Measurements from ENCODE around the gene OCEL1.

OCEL1 gene

DNA sequence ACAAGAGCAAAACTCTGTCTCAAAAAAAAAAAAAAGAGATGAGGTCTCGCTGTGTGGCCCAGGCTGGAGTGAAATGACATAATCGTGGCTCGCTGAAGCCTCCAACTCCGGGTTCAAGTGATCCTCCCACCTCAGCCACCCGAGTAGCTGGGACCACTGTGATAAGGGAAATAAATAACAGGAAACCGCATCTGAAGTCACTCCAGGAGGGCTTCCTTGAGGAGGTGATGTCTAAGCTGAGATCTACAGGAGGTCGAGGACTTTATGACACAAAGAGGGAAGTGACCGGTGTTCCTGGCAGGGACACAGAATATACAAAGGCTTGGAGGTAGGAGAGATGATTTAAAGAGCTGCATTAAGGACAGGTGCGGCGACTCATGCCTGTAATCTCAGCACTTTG is 28.6 kb downstream of the OCEL1 start:
- H3K9me2 ChIP-seq (ENCODE audit: low read depth, low read length), result no peaks in the 10 kb centered on the region
- no peaks in the 10 kb centered on the region for H4K20me1 ChIP-seq (ENCODE audit: insufficient read depth, low read length)
- no peak overlapping the region for H2AFZ ChIP-seq (ENCODE audit: low read length)
- H3K4me3 ChIP-seq (ENCODE audit: low read depth, low read length, poor library complexity, severe bottlenecking), result no peak overlapping the region
- no peak overlapping the region for H3K9ac ChIP-seq (ENCODE audit: low read length)
- H3K27ac ChIP-seq (ENCODE audit: low read depth, low read length, poor library complexity, severe bottlenecking), result no peak overlapping the region
- H3K4me2 ChIP-seq (ENCODE audit: low read length), result no peak overlapping the region
- H3F3A ChIP-seq (ENCODE audit: insufficient read depth, low read length), result no peaks in the 10 kb centered on the region
- no peaks in the 10 kb centered on the region for H3K79me2 ChIP-seq (ENCODE audit: insufficient read depth, low read length)
- no peaks in the 10 kb centered on the region for H3K36me3 ChIP-seq (ENCODE audit: insufficient read depth, low read length)
- H3K27me3 ChIP-seq (ENCODE audit: insufficient read depth, low read length), result peaks cover 5% of the 10 kb centered on the region; the same call in 1 of the 2 replicates
- no peaks in the 10 kb centered on the region for H3K4me1 ChIP-seq (ENCODE audit: insufficient read depth, low read length, severe bottlenecking)
- TF ChIP-seq EZH2 (IDR thresholded peaks at IDR 0.05; ENCODE audit: borderline replicate concordance, low read length), result no peak
- TF ChIP-seq, protein P1, sequence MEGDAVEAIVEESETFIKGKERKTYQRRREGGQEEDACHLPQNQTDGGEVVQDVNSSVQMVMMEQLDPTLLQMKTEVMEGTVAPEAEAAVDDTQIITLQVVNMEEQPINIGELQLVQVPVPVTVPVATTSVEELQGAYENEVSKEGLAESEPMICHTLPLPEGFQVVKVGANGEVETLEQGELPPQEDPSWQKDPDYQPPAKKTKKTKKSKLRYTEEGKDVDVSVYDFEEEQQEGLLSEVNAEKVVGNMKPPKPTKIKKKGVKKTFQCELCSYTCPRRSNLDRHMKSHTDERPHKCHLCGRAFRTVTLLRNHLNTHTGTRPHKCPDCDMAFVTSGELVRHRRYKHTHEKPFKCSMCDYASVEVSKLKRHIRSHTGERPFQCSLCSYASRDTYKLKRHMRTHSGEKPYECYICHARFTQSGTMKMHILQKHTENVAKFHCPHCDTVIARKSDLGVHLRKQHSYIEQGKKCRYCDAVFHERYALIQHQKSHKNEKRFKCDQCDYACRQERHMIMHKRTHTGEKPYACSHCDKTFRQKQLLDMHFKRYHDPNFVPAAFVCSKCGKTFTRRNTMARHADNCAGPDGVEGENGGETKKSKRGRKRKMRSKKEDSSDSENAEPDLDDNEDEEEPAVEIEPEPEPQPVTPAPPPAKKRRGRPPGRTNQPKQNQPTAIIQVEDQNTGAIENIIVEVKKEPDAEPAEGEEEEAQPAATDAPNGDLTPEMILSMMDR (IDR thresholded peaks at IDR 0.05; ENCODE audit: low read length), result no peak
- H3K9me3 ChIP-seq (ENCODE audit: low read length), result no peaks in the 10 kb centered on the region

DNA sequence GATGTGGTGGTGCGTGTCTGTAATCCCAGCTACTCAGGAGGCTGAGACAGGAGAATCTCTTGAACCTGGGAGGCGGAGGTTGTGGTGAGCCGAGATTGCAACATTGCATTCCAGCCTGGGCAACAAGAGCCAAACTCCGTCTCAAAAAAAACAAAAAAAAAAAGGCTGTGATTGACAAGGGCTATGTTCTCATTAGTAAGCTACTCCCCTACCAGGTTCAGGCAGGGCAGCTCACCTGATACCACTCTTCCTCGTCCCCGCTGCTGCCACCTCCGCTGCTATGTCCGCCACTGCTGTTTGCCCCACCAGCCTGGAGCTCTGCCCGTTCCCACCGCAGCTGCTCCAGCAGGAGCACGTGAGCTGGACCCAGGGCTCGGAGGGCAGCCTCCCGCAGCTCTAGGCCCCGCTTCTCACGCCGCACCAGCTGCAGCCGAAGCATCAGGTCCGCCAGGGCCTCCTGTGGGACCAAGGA is 29.2 kb downstream of the OCEL1 start:
- Histone ChIP-seq H2AFZ (ENCODE audit: low read length) (no peak overlapping the region), H3K27ac (ENCODE audit: low read depth, low read length, poor library complexity, severe bottlenecking) (no peak overlapping the region)
- TF ChIP-seq, protein P1 (IDR thresholded peaks at IDR 0.05; ENCODE audit: low read length), result no peak
- no peak for TF ChIP-seq EZH2 (IDR thresholded peaks at IDR 0.05; ENCODE audit: borderline replicate concordance, low read length)

DNA sequence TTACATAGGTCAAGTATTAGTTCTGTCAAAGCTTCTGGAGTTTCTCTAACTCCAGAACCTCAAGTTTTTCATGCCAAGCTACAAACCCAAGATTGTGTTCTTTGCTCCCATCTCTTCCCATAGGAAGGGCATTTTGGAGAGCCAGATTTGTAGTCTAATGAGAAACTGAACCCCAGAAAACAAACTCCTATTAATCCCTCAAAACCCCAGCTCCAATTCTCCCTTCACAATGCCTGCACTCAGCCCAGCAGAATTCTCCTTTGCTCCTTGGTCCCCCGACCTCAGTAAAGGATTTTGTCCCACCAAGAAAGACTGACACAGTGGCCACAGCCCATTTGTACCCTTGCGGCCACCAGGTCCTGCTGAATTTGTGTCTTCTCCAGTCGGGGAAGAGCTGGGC is 30.1 kb downstream of the OCEL1 start:
- TF ChIP-seq EZH2 (IDR thresholded peaks at IDR 0.05; ENCODE audit: borderline replicate concordance, low read length), result no peak
- TF ChIP-seq, protein P1 (IDR thresholded peaks at IDR 0.05; ENCODE audit: low read length), result no peak
- no peak overlapping the region for H2AFZ ChIP-seq (ENCODE audit: low read length)

More for the DNA sequence above, 29.2 kb downstream of the OCEL1 start:
- Histone ChIP-seq H3K4me2 (ENCODE audit: low read length) (no peak overlapping the region), H3K9me2 (ENCODE audit: low read depth, low read length) (no peaks in the 10 kb centered on the region), H3K36me3 (ENCODE audit: insufficient read depth, low read length) (no peaks in the 10 kb centered on the region), H3K4me3 (ENCODE audit: low read depth, low read length, poor library complexity, severe bottlenecking) (no peak overlapping the region), H3F3A (ENCODE audit: insufficient read depth, low read length) (no peaks in the 10 kb centered on the region), H3K9ac (ENCODE audit: low read length) (no peak overlapping the region), H3K9me3 (ENCODE audit: low read length) (no peaks in the 10 kb centered on the region), H3K4me1 (ENCODE audit: insufficient read depth, low read length, severe bottlenecking) (no peaks in the 10 kb centered on the region), H4K20me1 (ENCODE audit: insufficient read depth, low read length) (no peaks in the 10 kb centered on the region), H3K79me2 (ENCODE audit: insufficient read depth, low read length) (no peaks in the 10 kb centered on the region), H3K27me3 (ENCODE audit: insufficient read depth, low read length) (peaks cover 5% of the 10 kb centered on the region; the same call in 1 of the 2 replicates)

More for the DNA sequence above, 30.1 kb downstream of the OCEL1 start:
- no peaks in the 10 kb centered on the region for H3K9me2 ChIP-seq (ENCODE audit: low read depth, low read length)
- no peaks in the 10 kb centered on the region for H3K79me2 ChIP-seq (ENCODE audit: insufficient read depth, low read length)
- no peak overlapping the region for H3K4me3 ChIP-seq (ENCODE audit: low read depth, low read length, poor library complexity, severe bottlenecking)
- no peaks in the 10 kb centered on the region for H3F3A ChIP-seq (ENCODE audit: insufficient read depth, low read length)
- H4K20me1 ChIP-seq (ENCODE audit: insufficient read depth, low read length), result no peaks in the 10 kb centered on the region
- peaks cover 6% of the 10 kb centered on the region for H3K4me1 ChIP-seq (ENCODE audit: insufficient read depth, low read length, severe bottlenecking)
- no peak overlapping the region for H3K27ac ChIP-seq (ENCODE audit: low read depth, low read length, poor library complexity, severe bottlenecking)
- H3K27me3 ChIP-seq (ENCODE audit: insufficient read depth, low read length), result peaks cover 5% of the 10 kb centered on the region; the same call in 1 of the 2 replicates
- no peak overlapping the region for H3K4me2 ChIP-seq (ENCODE audit: low read length)
- H3K36me3 ChIP-seq (ENCODE audit: insufficient read depth, low read length), result no peaks in the 10 kb centered on the region
- no peaks in the 10 kb centered on the region for H3K9me3 ChIP-seq (ENCODE audit: low read length)
- H3K9ac ChIP-seq (ENCODE audit: low read length), result no peak overlapping the region

Measured in OCI-LY1 (cell line).